Panc1 (cell line): ENCODE results near the gene PPOX. TPM values are rescaled to one million over a fixed set of nuclear protein-coding genes. Genes with fewer than 3 reads are reported as not detected.
A peak's percentile ranks its signal among the peaks of the same experiment; 100 is the strongest.

Experiments used
- ATAC-seq: fragments of 200-7000 bp; cut with Tn5 transposase; 2 replicates; pipeline ENCODE4 v1.9.1; 2020; ENCODE audit warnings: mild to moderate bottlenecking, moderate library complexity
- BruUV-seq: library from RNA; stranded (reverse); fragments of 400-500 nt; replicated peaks from 2 replicates; lab custom pipeline; 2021; lab: Mats Ljungman, UMichigan
- CTCF ChIA-PET: fragments of 300-600 bp; sonication (Branson Sonifier 250); formaldehyde crosslinking; loops from one replicate; lab custom pipeline; 2022; ENCODE audit warnings: antibody characterized with exemption; lab: Charles Lee
- POLR2A ChIA-PET: fragments of 300-600 bp; sonication (Branson Sonifier 250); formaldehyde crosslinking; loops from one replicate; lab custom pipeline; 2022; ENCODE audit warnings: antibody characterized with exemption; lab: Charles Lee
- DNase-seq: peaks from one replicate; pipeline ENCODE4 v3.0.0-alpha.2; 2010; ENCODE audit warnings: low read depth, low spot score
- H3K27ac ChIP-seq: 2 replicates; pipeline ENCODE4 v1.5.1; 2011; ENCODE audit warnings: mild to moderate bottlenecking, low read length, inconsistent platforms
- H3K27me3 ChIP-seq: fragments of 200-500 bp; sonication (Bioruptor generic); 2 replicates; pipeline ENCODE4 v1.6.0; 2014; ENCODE audit warnings: low read length, inconsistent platforms; ENCODE audit not compliant: control insufficient read depth, insufficient read depth
- H3K36me3 ChIP-seq: fragments of 200-500 bp; sonication (Bioruptor generic); 2 replicates; pipeline ENCODE4 v1.5.1; 2014; ENCODE audit warnings: inconsistent platforms, mild to moderate bottlenecking, low read length, moderate library complexity; ENCODE audit not compliant: control insufficient read depth, insufficient read depth
- H3K4me1 ChIP-seq: 2 replicates; pipeline ENCODE4 v1.5.1; 2011; ENCODE audit warnings: inconsistent platforms, mild to moderate bottlenecking, low read length, moderate library complexity; ENCODE audit not compliant: control insufficient read depth, insufficient read depth
- H3K4me3 ChIP-seq, 2 experiments: 2 replicates each; pipeline ENCODE4 v1.5.1; 2011 to 2012; ENCODE audit warnings: low read depth in 2 of 2, low read length in 2 of 2, mild to moderate bottlenecking in 2 of 2, inconsistent platforms in 1 of 2, moderate library complexity in 1 of 2
- H3K9me3 ChIP-seq: fragments of 200-500 bp; sonication (Bioruptor generic); 2 replicates; pipeline ENCODE4 v1.5.1; 2014; ENCODE audit warnings: low read depth, mild to moderate bottlenecking, inconsistent platforms, low read length, moderate library complexity; ENCODE audit not compliant: control insufficient read depth, insufficient read depth
- CTCF ChIP-seq: fragments of 450-650 bp; IDR thresholded peaks from 2 replicates; pipeline ENCODE4 v1.5.1; 2017; ENCODE audit warnings: mild to moderate bottlenecking
- POLR2AphosphoS5 ChIP-seq: IDR thresholded peaks from 2 replicates; pipeline ENCODE4 v1.6.1; 2012; ENCODE audit warnings: mild to moderate bottlenecking, low read depth, low read length, moderate library complexity
- REST ChIP-seq, 2 experiments: IDR thresholded peaks; 2 replicates each; pipeline ENCODE4 v1.6.1; 2011 to 2012; ENCODE audit warnings: low read depth in 2 of 2, control low read depth in 1 of 2, low read length in 1 of 2, mild to moderate bottlenecking in 1 of 2, moderate library complexity in 1 of 2; ENCODE audit not compliant: insufficient read depth in 1 of 2
- SIN3A ChIP-seq: IDR thresholded peaks from 2 replicates; pipeline ENCODE4 v1.6.1; 2012; ENCODE audit warnings: low read depth, mild to moderate bottlenecking, low read length, moderate library complexity, borderline replicate concordance; ENCODE audit not compliant: insufficient read depth
- TCF7L2 ChIP-seq: IDR thresholded peaks from 2 replicates; pipeline ENCODE4 v1.6.1; 2011; ENCODE audit warnings: mild to moderate bottlenecking, low read depth, low read length, inconsistent platforms
- in situ Hi-C: cut with HindIII; loops from 2 replicates; pipeline ENCODE4 v1.10.0; 2016; ENCODE audit warnings: low sequenced_read_pairs, low pct_unique_long_range_greater_than_20kb
- intact Hi-C: fragments of 100-400 bp; cut with micrococcal nuclease; formaldehyde crosslinking; loops from one replicate; pipeline ENCODE4 v1.10.0; 2022; ENCODE audit not compliant: unreplicated experiment
- total RNA-seq: library from RNA; stranded (reverse); gene quantifications from one replicate; pipeline ENCODE4 v1.2.1, GENCODE V29; 2021; ENCODE audit not compliant: unreplicated experiment

Gene PPOX
- total RNA-seq, 1 experiment from 2014 or later, result 20.6 TPM

GRCh38 chr1:161174911-161175310 is 8.7 kb downstream of the PPOX start:
- BruUV-seq, result no TSS peak
- DNase-seq (no peak), ATAC-seq (no peak)
- in situ Hi-C loops, result no loop called here
- Histone ChIP-seq H3K4me3 (no peak overlapping the region), H3K27ac (no peak overlapping the region), H3K27me3 (no peaks in the 10 kb centered on the region), H3K36me3 (peaks cover 25% of the 10 kb centered on the region), H3K4me1 (peaks cover 10% of the 10 kb centered on the region), H3K9me3 (no peaks in the 10 kb centered on the region)
- TF ChIP-seq POLR2AphosphoS5 (no peak), CTCF (no peak), TCF7L2 (no peak), REST (IDR thresholded peaks at IDR 0.05; ENCODE audit: insufficient read depth in 1 of 2, low read depth in 2 of 2, low read length in 1 of 2) (no peak), SIN3A (no peak)
- ChIA-PET CTCF (no interaction called here), POLR2A (no interaction called here)
- intact Hi-C loops, result no loop called here

GRCh38 chr1:161175771-161176453 is 9.7 kb downstream of the PPOX start:
- ChIA-PET POLR2A (interaction anchor here (2.0 kb wide), 1 partner anchor 21 kb away, joined by 5 read pairs; the partner anchor contains the start of gene UFC1), CTCF (no interaction called here)
- peaks cover 25% of the 10 kb centered on the region for H3K36me3 ChIP-seq
- peak overlapping the region; percentile 82 to 90 for H3K4me3 ChIP-seq
- in situ Hi-C loops (no loop called here), intact Hi-C loops (no loop called here)
- peaks cover 10% of the 10 kb centered on the region for H3K4me1 ChIP-seq
- no peak for DNase-seq
- ATAC-seq, result no peak
- peak overlapping the region; percentile 24; the same call in 1 of the 2 replicates for H3K27ac ChIP-seq
- no peaks in the 10 kb centered on the region for H3K9me3 ChIP-seq
- TSS peak; percentile 67 for BruUV-seq
- H3K27me3 ChIP-seq, result no peaks in the 10 kb centered on the region
- no peak for TF ChIP-seq POLR2AphosphoS5
- TF ChIP-seq REST (IDR thresholded peaks at IDR 0.05; ENCODE audit: insufficient read depth in 1 of 2, low read depth in 2 of 2, low read length in 1 of 2), result no peak
- TF ChIP-seq SIN3A, result no peak
- TF ChIP-seq TCF7L2, result no peak
- TF ChIP-seq CTCF, result no peak
